GM18868 (cell line): ENCODE results near the gene ZNF521.
"Not testable (repeated sequence)": the region's sequence is repeated elsewhere in the genome, so short reads cannot be mapped to it uniquely, and the experiment has no call there.

Experiments used
- ATAC-seq: cut with Tn5 transposase; IDR thresholded peaks from one replicate; pipeline ENCODE4 v1.9.1; 2021; ENCODE audit warnings: mild to moderate bottlenecking, moderate library complexity; ENCODE audit not compliant: unreplicated experiment

Gene ZNF521

GRCh38 chr18:25295624-25296138, 56.3 kb downstream of the ZNF521 start:
- no peak for ATAC-seq

GRCh38 chr18:25291150-25291549, 60.8 kb downstream of the ZNF521 start:
- ATAC-seq: no peak

- no peak for ATAC-seq
These were observed 62.9 kb downstream of the ZNF521 start for GRCh38 chr18:25289001-25289631.

GRCh38 chr18:25288340-25288938, 63.5 kb downstream of the ZNF521 start:
- no peak for ATAC-seq

GRCh38 chr18:25287106-25287505, 64.9 kb downstream of the ZNF521 start:
- ATAC-seq: no peak

- ATAC-seq: no peak
These were observed 67.0 kb downstream of the ZNF521 start for GRCh38 chr18:25284861-25285550.

GRCh38 chr18:25284281-25284680, 67.7 kb downstream of the ZNF521 start:
- ATAC-seq: no peak

- no peak for ATAC-seq
These were observed 68.2 kb downstream of the ZNF521 start for GRCh38 chr18:25283781-25284180.

GRCh38 chr18:25282896-25283703, 68.9 kb downstream of the ZNF521 start:
- ATAC-seq: no peak

- ATAC-seq: no peak
These were observed 69.7 kb downstream of the ZNF521 start for GRCh38 chr18:25282282-25282681.

- ATAC-seq: no peak
These were observed 70.4 kb downstream of the ZNF521 start for GRCh38 chr18:25281556-25281955.

GRCh38 chr18:25279961-25280360, 72.0 kb downstream of the ZNF521 start:
- no peak for ATAC-seq

- ATAC-seq: no peak
These were observed 72.4 kb downstream of the ZNF521 start for GRCh38 chr18:25279556-25279955.

GRCh38 chr18:25279133-25279532, 72.8 kb downstream of the ZNF521 start:
- no peak for ATAC-seq

- no peak for ATAC-seq
These were observed 73.6 kb downstream of the ZNF521 start for GRCh38 chr18:25278394-25278793.

GRCh38 chr18:25275412-25276001, 76.5 kb downstream of the ZNF521 start:
- no peak for ATAC-seq

GRCh38 chr18:25274926-25275325, 77.0 kb downstream of the ZNF521 start:
- no peak for ATAC-seq

GRCh38 chr18:25266931-25267527, 84.9 kb downstream of the ZNF521 start:
- not testable (repeated sequence) for ATAC-seq

GRCh38 chr18:25262920-25263319, 89.0 kb downstream of the ZNF521 start:
- ATAC-seq: no peak

- ATAC-seq: no peak
These were observed 90.2 kb downstream of the ZNF521 start for GRCh38 chr18:25261768-25262167.
